GM20000 (cell line): ENCODE results near the gene IL20RA.

Experiments used
- DNase-seq: peaks from one replicate; pipeline ENCODE4 v3.0.0; 2012; ENCODE audit warnings: low spot score
- CTCF ChIP-seq: IDR thresholded peaks from 2 replicates; pipeline ENCODE4 v1.5.1; 2012; ENCODE audit warnings: mild to moderate bottlenecking, control low read depth; ENCODE audit errors: extremely low read depth, missing control alignments

IL20RA gene

GRCh38 chr6:136991646-136992045 is 53.1 kb downstream of the IL20RA start:
- no peak for TF ChIP-seq CTCF
- no peak for DNase-seq

- TF ChIP-seq CTCF = no peak
- DNase-seq = no peak
Measured at GRCh38 chr6:136990754-136991153, 54.0 kb downstream of the IL20RA start.

- TF ChIP-seq CTCF = no peak
Measured at GRCh38 chr6:136990242-136990578, 54.6 kb downstream of the IL20RA start.

GRCh38 chr6:136989571-136990241 is 55.1 kb downstream of the IL20RA start:
- no peak for DNase-seq
- TF ChIP-seq CTCF = no peak

More at GRCh38 chr6:136990242-136990578, 54.6 kb downstream of the IL20RA start:
- no peak for DNase-seq

- TF ChIP-seq CTCF = no peak
- no peak for DNase-seq
Measured at GRCh38 chr6:136987526-136987925, 57.2 kb downstream of the IL20RA start.

- no peak for TF ChIP-seq CTCF
- no peak for DNase-seq
Measured at GRCh38 chr6:136985502-136985901, 59.3 kb downstream of the IL20RA start.

- no peak for DNase-seq
- no peak for TF ChIP-seq CTCF
Measured at GRCh38 chr6:136984578-136984977, 60.2 kb downstream of the IL20RA start.
